HL-60 (cell line): Measurements from ENCODE around the gene SSNA1.

Source experiments
- CTCF ChIP-seq: IDR thresholded peaks from one replicate; pipeline ENCODE4 v1.5.1; 2011; ENCODE audit warnings: low read length, control low read depth, inconsistent platforms; ENCODE audit not compliant: insufficient read depth
- GABPA ChIP-seq: IDR thresholded peaks from 2 replicates; pipeline ENCODE4 v1.6.1; 2012; ENCODE audit warnings: low read depth
- POLR2AphosphoS5 ChIP-seq: IDR thresholded peaks from 2 replicates; pipeline ENCODE4 v1.6.1; 2012; ENCODE audit warnings: low read depth

GRCh38 chr9:137198902-137199283, 10.4 kb downstream of the SSNA1 start:
- TF ChIP-seq CTCF, result no peak
- TF ChIP-seq GABPA, result no peak
- no peak for TF ChIP-seq POLR2AphosphoS5
